K562 (cell line): Measurements from ENCODE around the gene CTTNBP2NL.
"Not testable (repeated sequence)": the region's sequence is repeated elsewhere in the genome, so short reads cannot be mapped to it uniquely, and the experiment has no call there.

ENCODE experiments used
- CHD2 ChIP-seq: IDR thresholded peaks from 2 replicates; pipeline ENCODE4 v1.6.1; 2011; ENCODE audit warnings: low read depth, low read length
- EP300 ChIP-seq: IDR thresholded peaks from 2 replicates; pipeline ENCODE4 v1.6.1; 2012; ENCODE audit warnings: low read length, improper control_type of control experiment
- FOXK1 ChIP-seq: sonication (generic); formaldehyde crosslinking; IDR thresholded peaks from 2 replicates; pipeline ENCODE4 v1.8.0; 2022; ENCODE audit warnings: missing genetic modification reagents, mild to moderate bottlenecking, borderline replicate concordance
- GABPA ChIP-seq: fragments of 200-800 bp; sonication (Bioruptor generic); conservative IDR thresholded peaks from 2 replicates; pipeline ENCODE4 v1.6.1; 2016; ENCODE audit warnings: low read depth, missing genetic modification characterization, missing compliant biosample characterization
- NELFE ChIP-seq: IDR thresholded peaks from 2 replicates; pipeline ENCODE4 v1.6.1; 2011; ENCODE audit warnings: mild to moderate bottlenecking; ENCODE audit not compliant: insufficient read depth, insufficient read length
- POLR2AphosphoS5 ChIP-seq: IDR thresholded peaks from 2 replicates; pipeline ENCODE4 v1.6.1; 2011; ENCODE audit warnings: mild to moderate bottlenecking, low read depth, low read length, moderate library complexity; ENCODE audit not compliant: control insufficient read depth, insufficient read depth
- REST ChIP-seq, 2 experiments: fragments of 450-650 bp; formaldehyde crosslinking in 1 of 2; IDR thresholded peaks; 2 replicates each; pipeline versions ENCODE4 v1.4.0 to v1.6.1; 2014 to 2020; ENCODE audit warnings: mild to moderate bottlenecking in 2 of 2, borderline replicate concordance in 1 of 2, low read depth in 1 of 2
- SNAPC5 ChIP-seq: fragments of 250-450 bp; sonication (Bioruptor Pico); IDR thresholded peaks from 2 replicates; pipeline ENCODE4 v1.8.0; 2021; ENCODE audit warnings: moderate library complexity, mild to moderate bottlenecking, inconsistent platforms
- THAP12 ChIP-seq: fragments of 250-450 bp; sonication (Bioruptor Pico); IDR thresholded peaks from 2 replicates; pipeline ENCODE4 v1.9.0; 2021; ENCODE audit warnings: mild to moderate bottlenecking, inconsistent platforms
- ZNF212 ChIP-seq: fragments of 450-650 bp; formaldehyde crosslinking; IDR thresholded peaks from 2 replicates; pipeline ENCODE4 v1.4.0; 2020; ENCODE audit warnings: mild to moderate bottlenecking

GRCh38 chr1:112470324-112470723 is 74.3 kb downstream of the CTTNBP2NL start:
- not testable (repeated sequence) for TF ChIP-seq THAP12; CHD2; SNAPC5 (CRISPR knock-in tag); EP300; ZNF212 (CRISPR knock-in tag); NELFE; FOXK1 (CRISPR knock-in tag); GABPA; POLR2AphosphoS5; REST (IDR thresholded peaks at IDR 0.05; ENCODE audit: borderline replicate concordance); REST (CRISPR knock-in tag; IDR thresholded peaks at IDR 0.05; ENCODE audit: low read depth)
